BE2C (cell line): Measurements from ENCODE around the gene AGAP1.

Experiments
- DNase-seq: peaks from one replicate; pipeline ENCODE4 v3.0.0-alpha.2; 2020
- H3K27me3 ChIP-seq: fragments of 250-450 bp; sonication (Bioruptor Pico); 2 replicates; pipeline ENCODE4 v1.5.1; 2020; ENCODE audit warnings: mild to moderate bottlenecking
- H3K36me3 ChIP-seq: fragments of 250-450 bp; sonication (Bioruptor Pico); 2 replicates; pipeline ENCODE4 v1.5.1; 2020; ENCODE audit warnings: mild to moderate bottlenecking
- H3K4me1 ChIP-seq: fragments of 250-450 bp; sonication (Bioruptor Pico); 2 replicates; pipeline ENCODE4 v1.5.1; 2020
- H3K4me3 ChIP-seq: 2 replicates; pipeline ENCODE4 v1.5.1; 2011; ENCODE audit warnings: low read depth, low read length
- H3K9me3 ChIP-seq: fragments of 250-450 bp; sonication (Bioruptor Pico); 2 replicates; pipeline ENCODE4 v1.5.1; 2020
- CTCF ChIP-seq: IDR thresholded peaks from 2 replicates; pipeline ENCODE4 v1.5.1; 2012; ENCODE audit warnings: mild to moderate bottlenecking, low read depth, low read length

AGAP1 gene

GRCh38 chr2:236119476-236119875, 625.6 kb downstream of the AGAP1 start:
- Histone ChIP-seq H3K27me3 (no peaks in the 10 kb centered on the region), H3K9me3 (no peaks in the 10 kb centered on the region), H3K4me3 (no peak overlapping the region), H3K36me3 (no peaks in the 10 kb centered on the region), H3K4me1 (no peaks in the 10 kb centered on the region)
- no peak for TF ChIP-seq CTCF
- DNase-seq, result no peak

GRCh38 chr2:236120141-236120601, 626.3 kb downstream of the AGAP1 start:
- Histone ChIP-seq H3K27me3 (no peaks in the 10 kb centered on the region), H3K36me3 (no peaks in the 10 kb centered on the region), H3K4me3 (no peak overlapping the region), H3K9me3 (no peaks in the 10 kb centered on the region), H3K4me1 (no peaks in the 10 kb centered on the region)
- TF ChIP-seq CTCF, result no peak
- no peak for DNase-seq

GRCh38 chr2:236120829-236121228, 627.0 kb downstream of the AGAP1 start:
- Histone ChIP-seq H3K4me1 (no peaks in the 10 kb centered on the region), H3K9me3 (no peaks in the 10 kb centered on the region), H3K36me3 (no peaks in the 10 kb centered on the region), H3K4me3 (no peak overlapping the region), H3K27me3 (no peaks in the 10 kb centered on the region)
- DNase-seq, result no peak
- no peak for TF ChIP-seq CTCF

GRCh38 chr2:236121546-236121945, 627.7 kb downstream of the AGAP1 start:
- Histone ChIP-seq H3K27me3 (no peaks in the 10 kb centered on the region), H3K4me1 (no peaks in the 10 kb centered on the region), H3K36me3 (no peaks in the 10 kb centered on the region), H3K4me3 (no peak overlapping the region), H3K9me3 (no peaks in the 10 kb centered on the region)
- no peak for TF ChIP-seq CTCF
- DNase-seq, result no peak

- Histone ChIP-seq H3K36me3 (no peaks in the 10 kb centered on the region), H3K4me3 (no peak overlapping the region), H3K4me1 (no peaks in the 10 kb centered on the region), H3K27me3 (no peaks in the 10 kb centered on the region), H3K9me3 (no peaks in the 10 kb centered on the region)
- DNase-seq, result no peak
- no peak for TF ChIP-seq CTCF
These were observed 628.4 kb downstream of the AGAP1 start for GRCh38 chr2:236122236-236122635.

GRCh38 chr2:236123716-236124115, 629.9 kb downstream of the AGAP1 start:
- TF ChIP-seq CTCF, result no peak
- Histone ChIP-seq H3K4me3 (no peak overlapping the region), H3K9me3 (no peaks in the 10 kb centered on the region), H3K27me3 (no peaks in the 10 kb centered on the region), H3K36me3 (no peaks in the 10 kb centered on the region), H3K4me1 (no peaks in the 10 kb centered on the region)
- no peak for DNase-seq
